Testis (tissue), 3 donors: ENCODE measurements around the gene CTU2. TPM values are rescaled to one million over a fixed set of nuclear protein-coding genes. Genes with fewer than 3 reads are reported as not detected.

Source experiments
- DNase-seq: peaks from one replicate; pipeline ENCODE4 v3.0.0-alpha.2; 2019
- H3K27ac ChIP-seq, 2 donors: fragments of 200-600 bp; sonication (generic); one replicate each; pipeline ENCODE4 v1.5.1; 2019
- H3K27me3 ChIP-seq: fragments of 200-600 bp; sonication (generic); one replicate; pipeline ENCODE4 v1.5.1; 2019
- H3K36me3 ChIP-seq: fragments of 200-600 bp; sonication (generic); one replicate; pipeline ENCODE4 v1.5.1; 2017; ENCODE audit warnings: low read depth; ENCODE audit errors: missing control alignments
- H3K4me1 ChIP-seq: fragments of 200-600 bp; sonication (generic); one replicate; pipeline ENCODE4 v1.5.1; 2019
- H3K4me3 ChIP-seq, 2 donors: fragments of 200-600 bp; sonication (generic); one replicate each; pipeline ENCODE4 v1.5.1; 2017 to 2019
- H3K9me3 ChIP-seq: fragments of 200-600 bp; sonication (generic); one replicate; pipeline ENCODE4 v1.5.1; 2017
- CTCF ChIP-seq, 3 experiments: fragments of 450-650 bp in 2 of 3; fragments of 200-600 bp in 1 of 3; sonication (generic) in 1 of 3; IDR thresholded peaks; one replicate each; pipeline ENCODE4 v1.5.1; 2016 to 2019; ENCODE audit warnings: antibody characterized with exemption in 3 of 3, mild to moderate bottlenecking in 2 of 3, moderate library complexity in 1 of 3
- POLR2A ChIP-seq: fragments of 450-650 bp; IDR thresholded peaks from one replicate; pipeline ENCODE4 v1.6.1; 2017; ENCODE audit warnings: antibody characterized with exemption, mild to moderate bottlenecking, moderate library complexity
- WGBS, 2 donors: methylation state at CpG; one replicate each; pipeline ENCODE4 v1.1.5; 2018; 5-methylcytosine and 5-hydroxymethylcytosine counted together
- intact Hi-C: fragments of 100-400 bp; cut with DNase I; formaldehyde crosslinking; loops from one replicate; pipeline ENCODE4 v1.15.1; 2023; ENCODE audit warnings: low total_unique reads
- polyA plus RNA-seq: library from polyadenylated mRNA; stranded (reverse); fragments of 350-450 nt; fragmentation: Illumina TruSeq; extraction: RNeasy Lipid Tissue Mini Kit (QIAGEN cat#74804); gene quantifications from one replicate; pipeline ENCODE4 v1.2.3, GENCODE V29; 2014; ENCODE audit warnings: low read depth, low replicate concordance; ENCODE audit not compliant: insufficient read depth
- total RNA-seq, 2 donors: library from RNA; depleted of rRNA; stranded (reverse); fragments of >200 nt; gene quantifications; one replicate each; pipeline ENCODE4 v1.2.3, GENCODE V29; 2016

CTU2 gene
- total and polyA plus RNA-seq, 3 donors from 2014 or later, result 19.8 to 25.4 (median 24.8) TPM

GRCh38 chr16:88735121-88735520 lies 28.8 kb downstream of the CTU2 start:
- intact Hi-C loops, result loop anchor here (10.0 kb wide), 1 partner anchor 430 kb away; no protein-coding TSS in a partner anchor
- WGBS, 2 donors, result 88 to 93% methylated on average over 3 to 16 of the region's 16 CpGs
- H3K36me3 ChIP-seq, result no peaks in the 10 kb centered on the region

DNA sequence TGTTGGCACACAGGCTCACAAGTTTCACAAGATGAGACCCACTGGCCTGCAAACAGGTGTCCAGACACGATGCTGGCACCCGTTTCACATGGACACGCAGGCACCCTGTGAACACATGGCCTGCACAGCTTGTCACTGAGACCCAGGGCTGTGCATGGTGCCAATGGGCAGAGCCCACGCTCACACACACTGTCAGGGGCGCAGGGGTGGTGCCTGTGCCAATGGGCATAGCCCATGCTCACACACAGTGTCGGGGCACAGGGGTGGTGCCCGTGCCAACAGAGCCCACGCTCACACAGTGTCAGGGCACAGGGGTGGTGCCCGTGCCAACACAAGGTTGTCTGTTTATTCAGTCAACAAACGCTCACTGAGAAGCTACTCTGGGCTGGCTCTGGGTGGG lies 29.3 kb downstream of the CTU2 start:
- H3K36me3 ChIP-seq, result no peaks in the 10 kb centered on the region
- H3K4me3 ChIP-seq, result no peak overlapping the region
- H3K27ac ChIP-seq, result no peak overlapping the region
- H3K9me3 ChIP-seq, result no peaks in the 10 kb centered on the region
- TF ChIP-seq CTCF (IDR thresholded peaks at IDR 0.05) (no peak), POLR2A (no peak)
- no peaks in the 10 kb centered on the region for H3K4me1 ChIP-seq
- 91% methylated on average over 10 of the region's 10 CpGs; no CpG with 5 or more reads in 1 of the 2 donors for WGBS, 2 donors
- no peak for DNase-seq
- intact Hi-C loops, result loop anchor here (10.0 kb wide), 1 partner anchor 429 kb away; no protein-coding TSS in a partner anchor
- no peaks in the 10 kb centered on the region for H3K27me3 ChIP-seq

More at GRCh38 chr16:88735121-88735520, 28.8 kb downstream of the CTU2 start:
- Histone ChIP-seq H3K4me3 (no peak overlapping the region), H3K9me3 (no peaks in the 10 kb centered on the region), H3K4me1 (no peaks in the 10 kb centered on the region), H3K27me3 (no peaks in the 10 kb centered on the region), H3K27ac (no peak overlapping the region)
- no peak for DNase-seq
- no peak for TF ChIP-seq CTCF (IDR thresholded peaks at IDR 0.05)
- TF ChIP-seq POLR2A, result no peak

DNA sequence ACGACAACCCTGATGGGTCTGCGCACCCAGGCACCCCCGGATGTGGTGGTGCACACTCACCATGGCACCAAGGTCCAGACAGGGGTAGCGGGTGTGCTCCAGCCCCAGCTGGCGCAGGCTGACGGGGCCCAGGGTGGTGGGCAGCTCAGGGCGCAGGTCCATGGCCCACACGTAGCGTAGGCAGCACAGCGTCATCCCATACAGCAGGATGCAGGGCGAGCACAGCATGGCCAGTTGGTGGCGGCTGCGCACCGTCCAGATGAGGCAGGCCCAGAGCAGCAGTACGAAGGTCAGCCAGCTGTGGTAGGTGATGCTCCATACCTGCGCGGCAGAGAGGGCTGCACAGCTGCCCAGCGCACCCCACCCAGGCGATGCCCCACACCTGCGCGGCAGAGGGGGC lies 29.8 kb downstream of the CTU2 start:
- no peak overlapping the region for H3K27ac ChIP-seq
- H3K4me3 ChIP-seq, result no peak overlapping the region
- H3K27me3 ChIP-seq, result no peaks in the 10 kb centered on the region
- H3K4me1 ChIP-seq, result no peaks in the 10 kb centered on the region
- H3K9me3 ChIP-seq, result no peaks in the 10 kb centered on the region
- intact Hi-C loops, result loop anchor here (10.0 kb wide), 1 partner anchor 429 kb away; no protein-coding TSS in a partner anchor
- WGBS, 2 donors, result 86 to 99% methylated on average over 11 to 18 of the region's 21 CpGs
- TF ChIP-seq CTCF (IDR thresholded peaks at IDR 0.05) (no peak), POLR2A (no peak)
- no peaks in the 10 kb centered on the region for H3K36me3 ChIP-seq
- DNase-seq, result no peak

GRCh38 chr16:88736496-88736895 lies 30.2 kb downstream of the CTU2 start:
- Histone ChIP-seq H3K4me3 (no peak overlapping the region), H3K36me3 (no peaks in the 10 kb centered on the region), H3K27ac (no peak overlapping the region), H3K9me3 (no peaks in the 10 kb centered on the region), H3K27me3 (no peaks in the 10 kb centered on the region), H3K4me1 (no peaks in the 10 kb centered on the region)
- DNase-seq, result no peak
- no peak for TF ChIP-seq CTCF (IDR thresholded peaks at IDR 0.05)
- WGBS, 2 donors, result 89% methylated on average over 16 of the region's 21 CpGs; no CpG with 5 or more reads in 1 of the 2 donors
- intact Hi-C loops, result loop anchor here (10.0 kb wide), 1 partner anchor 428 kb away; no protein-coding TSS in a partner anchor
